WI38 (cell line): Measurements from ENCODE around the gene NRIP2.
"Not testable (repeated sequence)": the region's sequence is repeated elsewhere in the genome, so short reads cannot be mapped to it uniquely, and the experiment has no call there.

Source experiments
- H3K4me3 ChIP-seq: 2 replicates; pipeline ENCODE4 v1.5.1; 2011; ENCODE audit warnings: low read depth, mild to moderate bottlenecking, control low read depth, low read length
- TF ChIP-seq, protein P1 (sequence below): IDR thresholded peaks from 2 replicates; pipeline ENCODE4 v1.5.1; 2012; ENCODE audit warnings: low read depth, mild to moderate bottlenecking, control low read depth, low read length

Gene NRIP2

DNA sequence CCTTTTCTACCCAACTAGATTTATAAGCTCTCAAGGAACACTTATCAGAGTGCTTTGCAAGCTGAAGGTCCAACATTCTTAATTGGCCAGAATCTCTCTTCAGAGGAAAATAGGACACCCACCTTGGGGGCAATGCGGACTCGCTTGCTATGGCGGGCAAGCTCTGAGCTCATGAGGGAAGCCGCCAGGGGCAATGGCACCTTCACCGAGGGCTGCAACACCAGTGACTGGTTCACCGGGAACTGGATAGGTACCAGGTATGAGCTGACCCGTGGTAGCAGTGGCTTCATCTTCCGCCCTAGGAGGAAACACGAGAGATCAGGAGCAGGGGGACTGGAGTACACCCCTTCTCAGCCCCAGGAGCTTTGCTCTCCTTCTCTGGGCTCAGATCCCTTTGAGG, 29.4 kb upstream of the NRIP2 start:
- H3K4me3 ChIP-seq = no peak overlapping the region
- TF ChIP-seq, protein P1, sequence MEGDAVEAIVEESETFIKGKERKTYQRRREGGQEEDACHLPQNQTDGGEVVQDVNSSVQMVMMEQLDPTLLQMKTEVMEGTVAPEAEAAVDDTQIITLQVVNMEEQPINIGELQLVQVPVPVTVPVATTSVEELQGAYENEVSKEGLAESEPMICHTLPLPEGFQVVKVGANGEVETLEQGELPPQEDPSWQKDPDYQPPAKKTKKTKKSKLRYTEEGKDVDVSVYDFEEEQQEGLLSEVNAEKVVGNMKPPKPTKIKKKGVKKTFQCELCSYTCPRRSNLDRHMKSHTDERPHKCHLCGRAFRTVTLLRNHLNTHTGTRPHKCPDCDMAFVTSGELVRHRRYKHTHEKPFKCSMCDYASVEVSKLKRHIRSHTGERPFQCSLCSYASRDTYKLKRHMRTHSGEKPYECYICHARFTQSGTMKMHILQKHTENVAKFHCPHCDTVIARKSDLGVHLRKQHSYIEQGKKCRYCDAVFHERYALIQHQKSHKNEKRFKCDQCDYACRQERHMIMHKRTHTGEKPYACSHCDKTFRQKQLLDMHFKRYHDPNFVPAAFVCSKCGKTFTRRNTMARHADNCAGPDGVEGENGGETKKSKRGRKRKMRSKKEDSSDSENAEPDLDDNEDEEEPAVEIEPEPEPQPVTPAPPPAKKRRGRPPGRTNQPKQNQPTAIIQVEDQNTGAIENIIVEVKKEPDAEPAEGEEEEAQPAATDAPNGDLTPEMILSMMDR = no peak

DNA sequence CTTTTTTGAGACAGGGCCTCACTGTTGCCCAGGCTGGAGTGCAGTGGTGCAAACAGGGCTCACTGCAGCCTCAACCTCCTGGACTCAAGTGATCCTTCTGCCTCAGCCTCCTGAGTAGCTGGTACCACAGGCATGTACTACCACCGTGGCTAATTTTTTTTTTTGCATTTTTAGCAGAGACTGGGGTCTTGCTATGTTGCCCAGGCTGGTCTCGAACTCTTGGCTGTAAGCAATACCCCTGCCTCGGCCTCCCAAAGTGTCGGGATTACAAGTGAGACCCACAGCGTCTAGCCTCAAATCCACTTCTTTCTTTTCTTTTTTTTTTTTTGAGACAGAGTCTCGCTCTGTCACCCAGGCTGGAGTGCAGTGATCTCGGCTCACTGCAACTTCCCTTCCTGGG, 28.6 kb upstream of the NRIP2 start:
- H3K4me3 ChIP-seq = not testable (repeated sequence)

DNA sequence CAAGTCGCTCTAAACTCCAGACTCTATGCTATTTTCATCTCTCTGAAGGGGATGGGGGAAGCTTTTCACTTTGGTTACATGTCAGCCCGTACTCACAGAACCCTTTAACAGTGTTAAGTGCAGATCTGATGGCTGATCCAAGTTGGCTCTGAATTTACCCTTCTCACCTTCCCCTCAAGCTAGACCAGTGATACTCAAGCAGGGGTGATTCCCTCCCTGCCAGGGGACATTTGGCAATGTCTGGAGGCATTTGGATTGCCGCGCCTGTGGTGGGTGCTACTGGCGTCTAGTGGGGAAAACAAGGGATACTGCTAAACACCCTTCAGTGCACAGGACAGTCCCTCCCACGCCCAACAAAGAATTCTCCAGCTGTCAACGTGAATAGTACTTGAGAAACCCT, 28.0 kb upstream of the NRIP2 start:
- H3K4me3 ChIP-seq = no peak overlapping the region
- TF ChIP-seq, protein P1 = no peak

DNA sequence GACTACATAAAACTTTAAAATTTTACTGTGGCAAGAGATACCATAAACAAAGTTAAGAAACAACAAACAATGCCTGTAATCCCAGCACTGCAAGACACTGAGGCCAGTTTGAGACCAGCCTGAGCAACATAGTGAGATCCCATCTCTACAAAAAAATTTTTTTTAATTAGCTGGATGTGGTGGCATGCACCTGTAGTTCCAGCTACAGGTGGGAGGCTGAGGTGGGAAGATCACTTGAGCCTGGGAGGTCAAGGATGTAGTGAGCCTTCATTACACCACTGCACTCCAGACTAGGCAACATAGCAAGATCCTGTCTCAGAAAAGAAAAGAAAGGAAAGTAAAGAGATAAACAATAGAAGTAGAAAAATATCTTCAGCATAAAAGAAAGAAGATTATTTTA, 25.3 kb upstream of the NRIP2 start:
- TF ChIP-seq, protein P1 = no peak
- no peak overlapping the region for H3K4me3 ChIP-seq

DNA sequence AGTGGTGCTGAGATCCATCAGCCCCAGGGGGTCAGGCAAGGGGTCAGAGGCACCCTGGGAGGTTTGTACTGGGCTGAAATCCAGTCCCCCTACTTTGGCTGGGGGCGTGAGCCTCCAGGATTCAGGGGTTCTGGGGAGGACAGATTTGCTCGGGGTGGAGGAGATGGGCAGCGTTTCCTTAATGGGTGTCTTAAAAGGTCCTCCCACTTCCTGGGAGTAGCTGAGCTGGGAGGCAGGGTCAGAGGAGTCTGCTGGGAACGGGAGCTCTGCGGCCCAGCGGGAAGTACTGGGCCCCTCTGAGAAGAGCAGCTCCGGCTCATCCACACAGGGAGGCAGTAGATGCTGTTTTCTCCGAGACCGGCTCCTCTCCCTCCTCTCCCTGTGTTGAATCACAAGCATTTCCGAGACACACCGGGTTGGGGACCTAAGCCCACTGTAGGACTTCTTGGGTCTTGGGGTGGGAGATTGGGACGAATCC, 24.1 kb upstream of the NRIP2 start:
- TF ChIP-seq, protein P1 = no peak
- H3K4me3 ChIP-seq = no peak overlapping the region

DNA sequence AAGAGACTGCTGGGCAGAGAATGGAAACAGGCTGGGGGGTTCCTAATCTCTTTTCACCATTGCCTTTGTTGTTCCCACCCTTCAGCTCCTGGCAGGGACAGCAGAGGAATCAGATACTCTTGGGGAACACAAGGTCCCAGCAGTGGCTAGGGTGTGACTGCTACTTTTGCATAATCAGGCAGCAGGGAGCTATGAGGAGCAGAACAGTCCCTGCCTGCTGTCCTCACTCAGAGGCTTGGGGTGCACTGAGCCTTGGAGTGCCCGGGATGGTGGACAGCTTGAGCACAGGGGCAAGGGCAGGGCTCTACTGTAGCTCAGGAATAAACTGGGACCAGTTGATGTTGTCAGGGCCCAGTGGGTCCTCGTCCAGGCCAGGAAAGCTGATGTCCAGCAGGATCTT, 23.5 kb upstream of the NRIP2 start:
- TF ChIP-seq, protein P1 = no peak
- no peak overlapping the region for H3K4me3 ChIP-seq

DNA sequence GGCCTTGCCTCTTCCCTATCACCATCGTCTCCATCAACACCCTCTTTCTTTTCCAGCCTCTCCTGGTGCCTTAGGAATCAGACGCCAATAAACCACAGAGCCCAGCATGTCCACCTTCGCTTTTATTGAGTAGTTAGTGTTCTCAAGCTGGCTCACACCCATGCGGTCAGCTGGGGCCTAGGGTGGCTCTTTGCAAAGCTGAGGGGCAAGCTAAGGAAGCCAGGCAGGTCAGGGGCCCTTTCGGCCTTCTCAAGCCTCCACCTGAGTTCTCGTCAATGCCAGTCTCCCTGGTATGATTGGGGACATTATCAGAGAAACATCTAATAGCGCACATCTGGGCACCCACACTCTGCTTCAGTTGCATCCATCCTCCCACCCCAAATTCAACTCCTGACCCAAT, 22.7 kb upstream of the NRIP2 start:
- no peak overlapping the region for H3K4me3 ChIP-seq
- TF ChIP-seq, protein P1 = no peak

DNA sequence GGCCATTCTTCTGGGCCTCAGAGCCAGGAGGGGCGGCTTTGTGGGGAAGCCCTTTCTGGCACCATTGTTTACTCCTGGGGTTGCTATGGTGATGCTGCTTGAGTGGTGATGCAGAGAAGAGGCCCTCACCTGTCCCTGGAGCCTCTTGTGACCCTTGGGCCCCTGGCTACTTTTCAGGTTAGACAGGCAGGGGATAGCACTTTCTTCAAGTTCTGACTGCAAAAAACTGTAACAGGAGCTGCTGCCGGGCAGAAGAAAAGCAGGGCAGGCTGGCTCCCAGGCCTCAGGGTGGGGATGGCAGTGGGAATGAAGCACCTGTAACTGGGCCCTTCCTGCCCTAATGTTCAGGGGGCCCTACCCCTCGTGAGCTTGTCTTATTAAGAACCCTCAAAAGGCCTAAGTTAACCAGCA, 22.2 kb upstream of the NRIP2 start, which contains the start of gene TEX52:
Gene TEX52, minus strand, starts transcription at position 19 of the 411 bp plus-strand sequence. Its CDS starts 13 bp downstream, at position 6.
- no peak within 1 kb of the TSS for H3K4me3 ChIP-seq
- TF ChIP-seq, protein P1 = no peak
